Esophagus (tissue), 2 donors: ENCODE data around the gene ENPP1. TPM values are rescaled to one million over a fixed set of nuclear protein-coding genes. Genes with fewer than 3 reads are reported as not detected.

Experiments
- H3K27ac ChIP-seq, 2 donors: one replicate each; pipeline ENCODE4 v1.5.1; 2013; ENCODE audit warnings: low read depth in 2 of 2, mild to moderate bottlenecking in 2 of 2, inconsistent platforms in 1 of 2, low read length in 1 of 2, moderate library complexity in 1 of 2
- H3K27me3 ChIP-seq, 2 donors: one replicate each; pipeline ENCODE4 v1.6.1; 2013; ENCODE audit warnings: low read length in 2 of 2, control low read depth in 1 of 2, mild to moderate bottlenecking in 1 of 2; ENCODE audit not compliant: insufficient read depth in 2 of 2, control insufficient read depth in 1 of 2
- H3K36me3 ChIP-seq, 2 donors: one replicate each; pipeline ENCODE4 v1.6.1; 2013; ENCODE audit warnings: low read length in 1 of 2; ENCODE audit not compliant: control insufficient read depth in 2 of 2, insufficient read depth in 2 of 2
- H3K4me1 ChIP-seq, 2 donors: one replicate each; pipeline ENCODE4 v1.6.1; 2013; ENCODE audit warnings: low read length in 1 of 2; ENCODE audit not compliant: control insufficient read depth in 2 of 2, insufficient read depth in 2 of 2
- H3K4me3 ChIP-seq, 2 donors: one replicate each; pipeline ENCODE4 v1.5.1; 2013; ENCODE audit warnings: low read length in 2 of 2, mild to moderate bottlenecking in 2 of 2, low read depth in 1 of 2, moderate library complexity in 1 of 2
- H3K9me3 ChIP-seq, 2 donors: one replicate each; pipeline ENCODE4 v1.6.1; 2013; ENCODE audit warnings: mild to moderate bottlenecking in 2 of 2, low read depth in 1 of 2, low read length in 1 of 2, moderate library complexity in 1 of 2; ENCODE audit not compliant: control insufficient read depth in 2 of 2, insufficient read depth in 1 of 2
- WGBS, 2 donors: extraction: QIAGEN DNeasy Blood & Tissue Kit; methylation state at CpG; one replicate each; pipeline ENCODE4 v1.1.7; 2013; 5-methylcytosine and 5-hydroxymethylcytosine counted together
- polyA plus RNA-seq, 2 donors: library from polyadenylated mRNA; stranded (reverse); fragments of 200-250 nt; gene quantifications; one replicate each; pipeline ENCODE4 v1.2.3, GENCODE V29; 2013
- donor health status: healthy with polysubstance abuse.
- donor health status: Bipolar disorder and iron deficiency.

The ENPP1 gene
- polyA plus RNA-seq, 2 donors, result 0.84 to 2.8 TPM

DNA sequence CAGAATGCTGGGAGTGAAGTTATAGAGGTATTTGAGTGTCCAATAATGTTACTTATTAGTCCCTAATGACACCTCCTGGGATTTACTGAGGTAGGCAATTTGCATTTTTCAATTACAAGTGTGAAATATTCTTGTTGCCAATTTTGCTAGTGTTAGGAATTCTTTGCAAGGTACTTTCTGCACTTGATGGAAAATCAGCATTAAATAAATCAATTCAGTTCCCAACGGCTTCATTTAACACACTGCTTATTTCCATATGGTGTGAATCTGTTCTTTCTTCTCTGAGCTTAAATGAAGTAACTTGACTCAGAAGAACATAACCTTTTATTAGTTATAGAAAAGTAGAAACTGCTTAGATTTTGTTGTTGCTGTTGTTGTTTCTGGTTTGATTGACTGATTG is 122.2 kb downstream of the ENPP1 start:
- Histone ChIP-seq H3K4me3 (no peak overlapping the region), H3K27me3 (no peaks in the 10 kb centered on the region), H3K4me1 (no peaks in the 10 kb centered on the region), H3K27ac (no peak overlapping the region), H3K36me3 (no peaks in the 10 kb centered on the region), H3K9me3 (no peaks in the 10 kb centered on the region)
- 86% methylated on average over 1 of the region's 1 CpG for WGBS, 2 donors

GRCh38 chr6:131931063-131931750 is 123.4 kb downstream of the ENPP1 start:
- H3K36me3 ChIP-seq, result no peaks in the 10 kb centered on the region
- H3K27me3 ChIP-seq, result no peaks in the 10 kb centered on the region
- no peak overlapping the region for H3K4me3 ChIP-seq
- WGBS, 2 donors, result 49 to 66% methylated on average over 2 of the region's 2 CpGs
- no peaks in the 10 kb centered on the region for H3K4me1 ChIP-seq
- no peaks in the 10 kb centered on the region for H3K9me3 ChIP-seq
- H3K27ac ChIP-seq, result no peak overlapping the region

- no peaks in the 10 kb centered on the region for H3K9me3 ChIP-seq
- WGBS, 2 donors, result 83 to 88% methylated on average over 4 of the region's 4 CpGs
- no peak overlapping the region for H3K4me3 ChIP-seq
- H3K36me3 ChIP-seq, result no peaks in the 10 kb centered on the region
- H3K27ac ChIP-seq, result no peak overlapping the region
- no peaks in the 10 kb centered on the region for H3K27me3 ChIP-seq
- no peaks in the 10 kb centered on the region for H3K4me1 ChIP-seq
Measured at GRCh38 chr6:131936156-131936555, 128.3 kb downstream of the ENPP1 start.

- no peak overlapping the region for H3K27ac ChIP-seq
- H3K27me3 ChIP-seq, result no peaks in the 10 kb centered on the region
- no peak overlapping the region for H3K4me3 ChIP-seq
- H3K4me1 ChIP-seq, result no peaks in the 10 kb centered on the region
- 27 to 39% methylated on average over 2 of the region's 2 CpGs for WGBS, 2 donors
- H3K36me3 ChIP-seq, result no peaks in the 10 kb centered on the region
- no peaks in the 10 kb centered on the region for H3K9me3 ChIP-seq
Measured at GRCh38 chr6:131937226-131937625, 129.4 kb downstream of the ENPP1 start.

DNA sequence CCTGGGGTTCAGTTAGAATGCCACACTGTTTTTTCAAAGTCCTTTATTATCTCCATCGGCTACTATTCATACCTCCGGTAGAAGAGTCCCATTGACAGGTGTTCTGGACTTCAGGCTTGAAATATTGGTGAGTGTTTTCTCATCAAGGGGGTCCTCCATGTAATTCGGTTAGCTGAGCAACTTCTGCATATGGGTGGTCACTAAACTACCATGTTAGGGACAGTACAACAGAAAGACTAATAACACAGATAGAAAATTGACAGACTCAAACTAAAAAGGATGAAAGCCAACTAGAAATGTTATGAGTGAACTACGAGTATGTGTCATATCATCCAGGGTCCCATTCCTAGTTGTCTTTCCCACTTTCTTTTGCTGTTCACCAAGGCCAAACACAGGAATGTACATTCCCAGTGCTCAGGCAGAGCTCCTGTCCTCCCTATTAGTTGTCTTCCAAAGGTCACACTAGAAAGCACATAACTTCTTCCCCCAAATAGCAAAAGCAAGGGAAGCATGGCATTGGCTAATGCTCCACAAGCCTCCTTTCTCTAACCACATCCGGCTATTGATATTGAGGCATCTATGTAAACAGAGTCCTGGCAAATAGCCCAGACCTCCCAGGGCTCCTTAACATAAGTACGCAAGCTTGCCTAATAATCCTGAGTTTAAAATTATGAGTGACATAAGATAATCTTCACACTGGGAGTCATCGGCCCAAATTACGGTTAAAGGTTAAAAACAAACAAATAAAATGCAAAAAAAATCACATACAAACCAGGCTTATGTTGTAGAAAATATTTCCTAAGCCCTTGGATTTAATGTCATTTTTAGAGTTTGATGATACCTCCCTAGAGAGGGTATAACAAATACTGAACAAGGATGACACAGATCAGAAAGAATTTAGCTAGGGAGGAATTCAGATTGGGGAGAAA is 130.1 kb downstream of the ENPP1 start:
- H3K27me3 ChIP-seq, result no peaks in the 10 kb centered on the region
- no peaks in the 10 kb centered on the region for H3K36me3 ChIP-seq
- H3K9me3 ChIP-seq, result no peaks in the 10 kb centered on the region
- 72 to 75% methylated on average over 8 of the region's 8 CpGs for WGBS, 2 donors
- no peaks in the 10 kb centered on the region for H3K4me1 ChIP-seq
- no peak overlapping the region for H3K4me3 ChIP-seq
- peak overlapping the region in 1 of 2 donors; percentile 0 for H3K27ac ChIP-seq

Other genes with a start within 250 kb of the ENPP1 start
- gene ARG1, start 234.8 kb upstream of the ENPP1 start, polyA plus RNA-seq, result 1 to 10 TPM in 1 of 2 donors, under 1 TPM in 1; 0.45 to 1.8 TPM
- 10 to 100 TPM in 1 of 2 donors, 1 to 10 TPM in 1; 8.3 to 12.8 TPM for gene MED23, start 179.8 kb upstream of the ENPP1 start, polyA plus RNA-seq
- under 1 TPM; 0.07 to 0.10 TPM for gene ENPP3, start 170.7 kb upstream of the ENPP1 start, polyA plus RNA-seq
- gene OR2A4, start 106.6 kb upstream of the ENPP1 start, polyA plus RNA-seq, result not detected
- not detected for gene CTAGE9, start 97.0 kb upstream of the ENPP1 start, polyA plus RNA-seq
- 10 to 100 TPM; 13.4 to 15.9 TPM for gene CCN2, start 143.4 kb downstream of the ENPP1 start, polyA plus RNA-seq